ENCODE data around the gene THEM4.
A peak's percentile ranks its signal among the peaks of the same experiment; 100 is the strongest.
"Not testable (repeated sequence)": the region's sequence is repeated elsewhere in the genome, so short reads cannot be mapped to it uniquely, and the experiment has no call there.

THEM4 gene

DNA sequence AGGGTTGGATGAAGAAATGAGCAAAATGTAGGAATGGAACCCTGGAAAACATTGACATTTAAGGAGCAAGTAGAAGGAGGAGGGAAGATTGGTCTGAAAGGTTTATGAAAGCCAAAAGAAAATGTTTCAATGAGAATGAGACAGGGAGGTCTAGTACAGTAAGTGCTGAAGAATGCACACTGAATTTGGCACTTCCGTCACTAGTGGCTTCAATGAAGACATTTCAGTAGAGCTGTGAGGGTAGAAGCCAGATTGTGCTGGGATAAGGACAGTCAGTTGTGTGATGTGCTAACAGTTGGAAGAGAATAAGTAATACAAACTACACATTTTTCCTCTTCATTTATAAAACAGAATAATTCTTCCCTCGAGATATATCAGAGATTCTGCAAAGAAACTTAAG, 17.1 kb downstream of the THEM4 start:
- no peak for DNase-seq

DNA sequence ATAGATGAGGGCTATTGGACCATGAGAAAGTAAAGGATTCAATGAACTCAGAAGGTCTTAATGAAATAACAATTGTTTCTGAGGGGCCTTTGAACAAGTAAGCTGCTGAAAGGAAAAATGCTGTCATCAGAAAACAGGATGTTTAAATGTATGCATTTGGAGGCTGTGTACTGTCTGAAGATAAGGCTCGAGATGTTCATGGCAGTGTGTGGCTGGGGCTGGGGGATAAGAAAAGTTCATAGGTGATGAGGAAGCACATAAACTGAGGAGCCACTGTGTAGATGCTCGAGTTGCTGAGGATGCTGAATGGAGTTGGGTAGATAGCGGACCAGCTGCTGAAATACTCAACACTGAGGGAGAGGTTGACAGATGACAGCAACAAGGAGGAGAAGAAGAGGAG, 17.8 kb downstream of the THEM4 start:
- DNase-seq, result no peak

DNA sequence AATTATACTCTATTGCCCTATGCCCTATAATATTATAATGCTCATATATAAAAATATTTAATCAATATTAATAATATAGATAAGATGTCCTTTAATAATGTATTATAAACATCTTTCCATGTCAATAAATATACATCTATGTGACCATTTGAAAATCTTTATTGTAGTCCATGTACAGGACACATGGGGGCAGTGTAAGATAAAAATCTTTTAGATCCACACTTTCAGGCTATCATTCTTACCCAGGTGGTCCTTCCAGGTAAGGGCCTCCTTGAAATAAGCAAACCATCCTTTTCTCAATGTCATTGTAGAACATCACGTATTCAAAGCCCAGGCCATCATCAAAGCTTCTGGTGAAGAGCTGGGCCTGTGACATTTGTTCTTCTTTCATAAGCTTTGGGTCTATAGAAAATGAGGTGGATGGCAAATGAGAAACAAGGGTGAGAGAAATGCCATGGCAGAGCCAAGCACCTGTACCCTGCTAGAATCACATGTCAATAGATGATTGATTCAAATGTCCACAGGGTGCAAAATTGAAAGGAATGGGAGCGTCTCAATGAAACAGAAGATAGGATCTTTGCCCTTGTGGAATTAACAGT, 20.2 kb downstream of the THEM4 start:
- DNase-seq, result peak; percentile 54

DNA sequence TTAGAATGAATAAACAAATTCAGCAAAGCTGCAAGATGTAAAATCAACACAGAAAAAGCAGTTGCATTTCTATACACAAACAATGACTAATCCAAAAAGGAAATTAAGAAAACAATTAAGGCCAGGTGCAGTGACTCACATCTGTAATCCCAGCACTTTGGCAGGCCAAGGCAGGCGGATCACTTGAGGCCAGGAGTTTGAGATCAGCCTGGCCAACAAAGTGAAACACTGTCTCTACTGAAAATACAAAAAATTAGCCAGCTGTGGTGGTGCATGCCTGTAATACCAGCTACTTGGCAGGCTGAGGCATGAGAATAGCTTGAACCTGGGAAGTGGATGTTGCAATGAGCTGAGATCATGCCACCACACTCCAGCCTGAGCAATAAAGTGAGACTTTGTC, 22.3 kb downstream of the THEM4 start:
- DNase-seq, result no peak

DNA sequence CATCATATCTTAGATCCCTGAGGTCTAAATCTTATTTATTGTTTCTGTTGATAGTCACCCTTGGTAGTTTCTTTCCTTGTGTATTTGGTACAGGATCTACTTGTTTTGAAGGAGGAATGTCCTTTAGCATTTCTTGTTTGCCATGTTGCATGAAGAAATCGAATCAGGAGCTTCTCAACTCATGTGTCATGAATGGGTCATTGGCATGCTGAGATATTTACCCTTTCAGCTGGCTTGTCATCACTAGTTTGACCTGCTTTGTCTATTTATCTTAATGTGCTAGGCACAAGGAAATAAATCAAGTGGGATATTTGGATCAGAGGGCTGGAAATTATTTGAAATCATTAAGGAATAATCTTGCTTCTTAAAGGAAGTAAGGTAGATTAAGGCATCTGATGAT, 23.8 kb downstream of the THEM4 start:
- DNase-seq, result no peak

DNA sequence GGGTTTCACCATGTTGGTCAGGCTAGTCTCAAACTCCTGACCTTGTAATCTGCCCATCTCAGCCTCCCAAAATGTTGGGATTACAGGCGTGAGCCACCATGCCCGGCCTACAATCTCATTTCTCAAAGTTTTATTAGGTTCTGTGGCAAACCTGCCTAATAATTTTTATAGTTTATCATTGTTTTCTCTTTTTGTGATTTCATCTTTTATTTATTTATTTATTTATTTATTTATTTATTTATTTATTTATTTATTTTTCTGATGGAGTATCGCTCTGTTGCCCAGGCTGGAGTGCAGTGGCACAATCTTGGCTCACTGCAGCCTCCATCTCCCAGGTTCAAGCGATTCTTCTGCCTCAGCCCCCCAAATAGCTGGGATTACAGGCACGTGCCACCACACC, 24.4 kb downstream of the THEM4 start:
- not testable (repeated sequence) for DNase-seq

DNA sequence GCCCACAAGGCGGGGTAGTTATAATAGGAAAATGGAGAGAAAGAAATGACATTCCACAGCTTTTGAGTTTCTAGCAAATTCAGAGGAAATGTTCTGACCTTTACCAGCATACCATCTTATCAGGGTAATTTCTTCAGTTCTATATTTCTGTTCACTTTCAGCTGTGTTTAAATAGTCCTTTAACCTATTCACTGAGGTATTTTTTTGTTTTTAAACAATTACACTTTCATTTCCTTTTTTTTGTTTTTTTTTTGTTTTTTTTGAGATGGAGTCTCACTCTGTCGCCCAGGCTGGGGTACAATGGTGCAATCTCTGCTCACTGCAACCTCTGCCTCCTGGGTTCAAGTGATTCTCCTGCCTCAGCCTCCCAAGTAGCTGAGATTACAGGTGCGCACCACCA, 24.9 kb downstream of the THEM4 start:
- not testable (repeated sequence) for DNase-seq

DNA sequence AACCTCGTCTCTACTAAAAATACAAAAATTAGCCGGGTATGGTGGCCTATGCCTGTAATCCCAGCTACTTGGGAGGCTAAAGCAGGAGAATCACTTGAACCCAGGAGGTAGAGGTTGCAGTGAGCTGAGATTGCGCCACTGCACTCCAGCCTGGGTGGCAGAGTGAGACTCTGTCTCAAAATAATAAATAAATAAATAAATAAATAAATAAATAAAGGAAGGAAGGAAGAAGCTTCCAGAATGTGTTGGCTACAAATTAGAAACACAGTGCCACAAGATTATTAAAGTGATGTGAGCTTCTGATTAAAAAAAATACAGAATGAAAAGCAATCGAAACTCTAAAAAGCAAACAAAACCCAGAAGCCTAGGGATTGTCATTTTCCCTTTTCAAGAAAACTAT, 25.4 kb downstream of the THEM4 start:
- not testable (repeated sequence) for DNase-seq

DNA sequence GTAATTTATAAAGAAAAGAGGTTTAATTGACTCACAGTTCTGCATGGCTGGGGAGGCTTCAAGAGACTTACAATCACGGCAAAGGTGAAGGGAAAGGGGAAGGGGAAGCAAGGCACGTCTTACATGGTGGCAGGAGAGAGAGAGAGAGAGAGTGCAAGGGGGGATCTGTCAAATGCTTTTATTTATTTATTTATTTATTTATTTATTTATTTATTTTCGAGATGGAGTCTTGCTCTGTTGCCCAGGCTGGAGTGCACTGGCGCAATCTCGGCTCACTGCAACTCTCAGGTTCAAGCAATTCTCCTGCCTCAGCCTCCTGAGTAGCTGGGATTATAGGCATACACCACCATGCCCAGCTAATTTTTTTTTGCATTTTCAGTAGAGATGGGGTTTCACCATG, 26.4 kb downstream of the THEM4 start:
- DNase-seq, result not testable (repeated sequence)

DNA sequence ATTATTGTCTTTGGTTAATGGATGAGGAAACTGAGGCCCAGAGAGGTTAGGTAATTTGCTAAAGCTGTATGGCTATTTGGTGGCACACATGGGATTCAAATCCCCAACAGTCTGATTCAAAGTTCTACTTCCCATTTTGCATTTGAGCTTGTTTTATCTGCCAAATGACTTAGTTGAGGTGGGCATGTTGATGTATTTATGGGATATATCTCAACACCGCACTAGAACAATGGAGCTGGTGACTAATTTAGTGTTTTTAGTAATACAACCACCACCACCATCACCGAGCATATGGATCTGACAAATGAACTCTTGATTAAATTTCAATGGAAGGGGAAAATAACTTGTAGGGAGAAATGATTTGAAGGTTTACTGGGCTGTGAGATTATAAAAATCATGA, 26.8 kb downstream of the THEM4 start:
- no peak for DNase-seq

DNA sequence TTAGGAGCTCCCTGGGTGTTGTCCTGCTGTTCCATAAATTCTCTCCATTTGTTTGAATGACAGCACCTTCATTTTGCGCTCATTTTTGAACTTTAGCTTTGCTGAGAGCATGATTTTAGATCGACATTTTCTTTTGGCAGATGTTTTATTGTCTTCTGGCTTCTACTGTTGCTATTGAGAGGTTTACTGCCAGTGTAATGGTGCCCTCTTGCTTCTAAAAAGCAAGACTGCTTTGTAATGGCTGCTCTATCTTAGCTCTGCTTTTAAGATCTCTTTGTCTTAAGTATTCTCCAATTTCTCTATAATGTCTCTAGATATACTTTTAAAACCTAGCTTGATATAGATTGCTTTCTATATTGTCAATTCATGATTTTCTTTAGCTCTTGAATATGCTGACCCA, 27.8 kb downstream of the THEM4 start:
- DNase-seq, result no peak

DNA sequence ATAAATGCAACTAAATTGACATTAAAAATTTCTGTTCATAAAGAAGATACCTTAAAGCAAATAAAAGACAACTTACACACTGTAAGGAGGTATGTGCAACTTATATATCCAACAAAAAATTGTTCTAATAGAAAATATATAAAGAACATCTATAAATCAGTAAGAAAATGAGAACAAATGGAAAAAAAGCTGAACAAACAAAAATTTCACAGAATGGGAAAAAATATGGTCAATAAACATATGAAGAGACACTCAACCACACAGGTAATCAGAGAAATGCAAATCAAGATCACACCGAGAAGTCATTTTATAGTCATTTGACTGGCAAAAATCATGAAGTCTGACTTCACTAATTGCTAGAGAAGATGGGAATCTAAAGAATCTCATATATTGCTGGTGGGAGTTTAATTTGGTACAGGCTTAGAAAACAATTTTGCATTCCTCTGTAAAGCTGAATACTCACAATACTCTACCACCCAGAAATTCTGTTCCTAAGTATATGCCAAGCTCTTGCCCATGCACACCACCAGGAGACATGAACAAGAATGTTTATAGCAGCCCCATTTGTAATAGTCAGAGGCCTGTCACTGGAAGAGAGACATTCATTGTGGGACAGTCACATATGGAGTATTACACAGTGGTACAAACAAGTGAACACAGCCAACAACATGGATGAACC, 33.8 kb downstream of the THEM4 start:
- no peak for DNase-seq

DNA sequence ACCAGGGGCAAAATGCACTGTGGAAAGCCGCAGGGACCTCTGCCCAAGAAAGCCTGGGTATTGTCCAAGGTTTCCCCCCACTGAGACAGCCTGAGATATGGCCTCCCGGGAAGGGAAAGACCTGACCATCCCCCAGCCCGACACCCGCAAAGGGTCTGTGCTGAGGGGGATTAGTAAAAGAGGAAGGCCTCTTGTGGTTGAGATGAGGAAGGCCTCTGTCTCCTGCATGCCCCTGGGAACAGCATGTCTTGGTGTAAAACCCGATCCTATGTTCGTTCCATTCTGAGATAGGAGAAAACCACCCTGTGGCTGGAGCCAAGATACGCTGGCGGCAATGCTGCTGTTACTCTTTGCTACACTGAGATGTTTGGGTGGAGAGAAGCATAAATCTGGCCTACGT, 36.5 kb downstream of the THEM4 start:
- DNase-seq, result not testable (repeated sequence)

DNA sequence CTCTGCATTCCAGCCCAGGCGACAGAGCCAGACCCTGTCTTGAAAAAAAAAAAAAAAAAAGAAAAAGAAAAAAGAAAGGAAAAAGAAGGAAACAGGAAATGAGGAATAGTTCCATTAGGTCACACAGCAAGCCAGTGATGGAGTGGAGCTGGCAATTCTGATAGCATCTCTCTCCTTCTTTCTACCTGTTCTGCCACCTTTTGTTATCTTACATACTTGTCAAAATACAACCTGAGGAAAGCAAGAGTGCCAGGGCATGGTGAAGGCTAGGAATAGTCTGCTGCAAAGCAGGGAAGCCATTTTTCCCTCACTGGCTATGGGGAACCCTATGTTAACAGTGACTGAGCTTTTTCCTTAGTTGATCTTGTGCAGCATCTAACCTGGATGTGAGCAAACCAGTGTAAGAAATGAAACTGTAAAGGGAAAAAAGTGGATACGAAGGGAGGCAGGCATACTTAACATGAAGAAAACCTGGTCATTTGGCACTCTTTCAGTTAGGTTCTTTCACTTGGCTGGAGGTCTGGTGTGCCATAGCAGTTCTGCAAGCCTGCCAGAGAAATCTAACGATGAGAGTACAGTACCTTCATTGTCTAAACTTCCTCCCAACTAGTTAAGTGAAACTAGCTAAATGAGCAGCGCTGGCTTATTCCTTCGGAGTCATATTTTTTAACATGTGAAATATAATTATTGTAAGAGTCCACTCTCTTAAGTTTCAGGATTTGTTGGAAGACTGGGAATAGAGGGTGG, 37.9 kb downstream of the THEM4 start:
- DNase-seq, result no peak

DNA sequence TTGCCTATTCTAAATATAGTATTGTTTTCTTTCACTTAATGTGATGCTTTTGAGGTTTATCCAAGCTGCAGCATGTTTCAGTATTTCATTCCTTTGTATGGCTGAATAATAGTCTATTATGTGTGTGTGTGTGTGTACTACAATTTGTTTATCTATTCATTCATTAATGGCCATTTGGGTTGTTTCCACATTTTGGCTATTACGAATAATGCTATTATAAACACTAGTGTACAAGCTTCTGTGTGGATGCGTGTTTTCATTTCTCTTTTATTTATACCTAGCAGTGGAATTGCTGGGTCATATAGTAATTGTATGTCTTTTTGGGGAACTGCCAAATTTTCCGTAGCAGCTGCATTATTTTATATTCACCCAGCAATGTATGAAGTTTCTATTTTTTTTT, 40.8 kb downstream of the THEM4 start:
- no peak for DNase-seq

DNA sequence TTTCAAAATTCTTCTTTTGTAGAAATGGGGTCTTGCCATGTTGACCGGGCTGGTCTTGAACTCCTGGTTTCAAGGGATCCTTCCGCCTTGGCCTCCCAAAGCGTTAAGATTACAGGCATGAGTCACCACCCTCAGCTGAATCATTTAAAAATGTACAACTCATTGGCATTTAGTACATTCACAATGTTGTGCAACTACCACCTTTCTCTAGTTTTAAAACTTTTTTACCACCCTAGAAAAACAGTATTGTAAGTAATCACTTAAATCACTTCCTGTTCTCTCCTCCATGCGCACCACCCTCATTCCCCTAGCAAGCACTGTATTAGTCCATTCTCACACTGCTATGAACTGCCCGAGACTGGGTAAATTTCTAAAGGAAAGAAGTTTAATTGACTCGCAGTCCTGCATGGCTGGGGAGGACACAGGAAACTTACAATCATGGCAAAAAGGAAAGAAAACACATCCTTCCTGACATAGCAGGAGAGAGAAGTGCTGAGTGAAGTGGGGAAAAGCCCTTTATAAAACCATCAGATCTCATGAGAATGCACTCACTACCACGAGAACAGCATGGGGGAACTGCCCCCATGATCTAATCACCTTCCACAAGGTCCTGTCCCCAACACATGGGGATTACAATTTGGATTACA, 41.4 kb downstream of the THEM4 start:
- no peak for DNase-seq

DNA sequence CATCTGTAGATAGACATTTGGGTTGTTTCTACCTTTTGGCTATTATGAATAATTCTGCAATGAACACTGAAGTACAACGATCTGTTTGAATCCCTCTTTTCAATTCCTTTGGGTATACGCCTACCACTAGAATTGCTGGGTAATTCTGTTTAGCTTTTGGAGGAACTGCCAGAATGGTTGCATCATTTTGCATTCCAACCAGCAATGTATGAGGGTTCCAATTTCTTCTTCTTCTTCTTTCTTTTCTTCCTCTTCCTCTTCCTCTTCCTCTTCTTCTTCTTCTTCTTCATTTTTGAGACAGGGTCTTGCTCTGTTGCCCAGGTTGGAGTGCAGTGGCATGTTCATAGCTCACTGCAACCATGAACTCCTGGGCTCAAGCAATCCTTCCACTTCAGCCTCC, 42.0 kb downstream of the THEM4 start:
- DNase-seq, result no peak

DNA sequence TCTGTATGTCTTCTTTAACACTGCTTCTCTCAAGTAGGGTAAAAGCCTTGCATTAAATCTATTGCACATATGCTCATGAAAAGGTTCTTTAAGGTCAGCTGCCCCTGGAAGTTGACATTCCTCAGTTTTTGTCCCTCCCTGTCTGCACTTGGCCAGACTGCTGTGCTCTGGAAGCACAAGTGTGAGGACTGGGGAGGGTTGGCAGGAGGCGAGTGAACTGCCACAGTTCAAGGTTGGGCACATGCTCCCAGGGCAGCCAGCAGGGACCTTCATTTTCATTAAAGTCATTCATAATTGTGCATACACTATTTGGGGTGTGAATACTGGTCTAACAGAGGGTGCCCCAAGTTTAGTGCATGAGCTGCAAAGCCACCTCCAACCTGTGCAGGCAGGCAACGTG, 44.9 kb downstream of the THEM4 start:
- DNase-seq, result no peak

DNA sequence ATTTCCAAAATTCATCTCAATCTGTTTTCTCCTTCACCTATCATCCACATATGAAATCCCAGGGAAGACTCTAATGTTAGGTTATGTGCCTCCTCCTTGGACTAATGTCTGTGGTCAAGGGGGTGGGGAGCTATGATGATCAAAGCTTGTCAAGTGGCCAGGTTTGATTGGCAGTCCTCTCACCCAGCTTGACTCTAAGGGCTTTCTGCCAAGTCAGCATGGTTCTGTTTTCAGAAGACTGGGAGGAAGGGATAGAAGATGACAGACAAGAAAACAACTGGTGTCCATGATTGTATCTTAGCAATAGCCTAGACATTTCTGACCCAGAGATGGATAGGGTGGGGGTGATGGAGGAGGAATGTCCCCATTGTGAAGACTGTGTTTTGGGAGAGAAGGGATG, 46.7 kb downstream of the THEM4 start:
- no peak for DNase-seq

DNA sequence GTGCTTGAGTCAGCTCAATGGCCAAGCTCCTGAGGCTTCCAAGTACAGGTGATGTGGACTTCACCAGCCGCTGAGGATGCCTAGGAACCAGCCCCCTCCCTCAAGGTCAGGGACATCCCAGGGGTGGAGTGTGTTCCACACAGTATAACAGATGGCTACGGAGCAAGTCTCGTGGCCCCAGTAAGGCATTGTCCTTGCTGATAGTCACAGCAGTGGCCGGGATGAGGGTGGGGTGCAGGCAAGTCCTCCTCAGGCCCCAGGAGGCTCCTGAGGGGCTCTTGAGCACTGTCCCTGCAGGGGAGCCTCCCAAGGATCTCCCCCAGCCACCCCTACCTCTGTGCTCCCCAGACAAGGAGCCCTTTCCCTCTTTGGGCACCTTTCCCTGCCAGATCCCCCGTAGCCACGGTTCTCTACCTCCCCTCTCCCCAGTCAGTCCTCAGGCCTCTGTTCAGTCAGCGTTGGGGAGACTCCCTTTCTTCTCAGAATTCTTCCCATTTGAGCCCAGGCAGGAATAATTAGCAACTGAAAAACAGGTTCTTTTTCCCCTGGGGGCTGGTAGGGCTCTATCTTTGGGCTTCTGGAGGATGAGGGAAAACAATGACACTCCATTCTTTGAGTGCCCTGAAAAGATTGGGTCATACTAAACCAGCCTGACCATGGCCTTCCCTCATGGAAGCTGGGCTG, 48.7 kb downstream of the THEM4 start:
- no peak for DNase-seq

DNA sequence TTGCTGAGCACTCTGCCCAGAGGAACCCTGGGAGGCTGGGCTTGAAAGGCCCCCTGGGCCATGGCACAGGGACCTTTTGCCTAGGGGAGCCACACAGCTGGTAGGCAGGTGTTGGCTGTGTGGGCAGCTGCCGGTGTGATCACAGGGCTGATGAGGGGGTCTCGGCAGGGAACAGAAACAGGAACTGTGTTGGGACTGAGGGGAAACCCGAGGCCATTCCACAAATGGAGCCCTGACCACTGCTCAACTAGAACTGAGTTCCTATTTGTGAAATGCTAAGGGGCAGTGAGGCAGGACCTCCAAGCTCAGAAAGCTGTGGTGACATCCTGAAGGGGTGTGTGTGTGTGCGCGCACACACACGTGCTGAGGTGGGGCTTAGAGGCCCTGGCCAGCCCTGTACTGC, 49.4 kb downstream of the THEM4 start:
- DNase-seq, result no peak

DNA sequence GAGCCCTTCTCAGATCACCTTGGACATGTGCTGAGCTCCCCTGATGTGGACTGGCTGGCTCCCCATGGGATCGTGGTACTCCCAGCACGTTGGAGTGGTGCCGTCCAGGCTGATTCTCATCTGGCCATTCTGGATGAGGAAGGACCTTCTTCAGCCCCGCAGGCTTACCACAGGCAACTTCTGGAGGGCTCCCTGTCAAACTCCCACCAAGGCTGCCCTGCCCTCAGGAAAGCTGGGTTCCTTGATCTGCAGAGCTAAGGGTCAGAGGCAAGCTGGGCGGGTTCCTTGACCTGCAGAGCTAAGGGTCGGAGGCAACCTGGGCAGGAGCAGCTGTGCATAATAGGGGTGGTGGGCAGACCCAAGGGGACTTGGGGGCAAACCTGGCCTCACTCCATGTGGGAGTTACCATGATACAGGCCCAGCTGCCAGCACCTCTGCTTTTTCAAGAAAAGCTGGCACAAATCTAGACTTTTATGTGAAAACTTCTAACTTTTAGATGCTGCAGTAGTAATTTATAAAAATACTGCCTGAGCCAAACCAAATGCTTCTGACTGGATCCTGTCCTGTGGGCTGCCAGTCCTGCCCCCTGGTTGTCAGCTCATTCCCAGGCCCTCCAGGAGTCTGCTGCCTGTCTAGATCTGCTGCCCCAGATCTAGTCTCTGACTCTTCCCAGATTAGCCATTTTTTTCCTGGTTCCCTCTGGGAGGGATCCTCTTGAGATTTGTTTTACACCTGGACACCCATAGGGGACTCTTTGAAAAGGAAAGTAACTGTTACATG, 50.2 kb downstream of the THEM4 start:
- DNase-seq, result no peak

Measured in CD4-positive, alpha-beta T cell treated with Interleukin-12 subunit alpha and Interleukin-12 subunit beta, for 1 hour (primary cell).